GM18868 (cell line): ENCODE data around the gene KCND3.

ENCODE experiments used
- ATAC-seq: cut with Tn5 transposase; IDR thresholded peaks from one replicate; pipeline ENCODE4 v1.9.1; 2021; ENCODE audit warnings: mild to moderate bottlenecking, moderate library complexity; ENCODE audit not compliant: unreplicated experiment

Gene KCND3

DNA sequence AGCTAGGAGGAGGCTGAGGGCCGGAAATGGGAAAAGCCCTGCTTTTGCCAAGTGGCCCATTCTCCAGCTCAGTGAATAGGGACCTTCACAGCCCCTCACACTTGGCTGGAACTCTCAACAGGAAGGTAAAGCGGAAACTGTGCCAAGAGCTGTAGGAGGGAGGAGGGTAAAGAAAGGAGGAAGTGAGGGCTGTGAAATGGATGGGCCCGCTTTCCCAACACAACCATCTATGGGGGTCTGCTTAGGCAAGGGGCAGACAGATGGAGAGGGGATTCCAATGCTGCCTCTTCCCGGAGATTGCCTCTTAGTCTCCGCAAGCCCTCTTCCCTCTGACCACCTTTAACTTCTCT is 255.5 kb downstream of the KCND3 start:
- ATAC-seq, result no peak

DNA sequence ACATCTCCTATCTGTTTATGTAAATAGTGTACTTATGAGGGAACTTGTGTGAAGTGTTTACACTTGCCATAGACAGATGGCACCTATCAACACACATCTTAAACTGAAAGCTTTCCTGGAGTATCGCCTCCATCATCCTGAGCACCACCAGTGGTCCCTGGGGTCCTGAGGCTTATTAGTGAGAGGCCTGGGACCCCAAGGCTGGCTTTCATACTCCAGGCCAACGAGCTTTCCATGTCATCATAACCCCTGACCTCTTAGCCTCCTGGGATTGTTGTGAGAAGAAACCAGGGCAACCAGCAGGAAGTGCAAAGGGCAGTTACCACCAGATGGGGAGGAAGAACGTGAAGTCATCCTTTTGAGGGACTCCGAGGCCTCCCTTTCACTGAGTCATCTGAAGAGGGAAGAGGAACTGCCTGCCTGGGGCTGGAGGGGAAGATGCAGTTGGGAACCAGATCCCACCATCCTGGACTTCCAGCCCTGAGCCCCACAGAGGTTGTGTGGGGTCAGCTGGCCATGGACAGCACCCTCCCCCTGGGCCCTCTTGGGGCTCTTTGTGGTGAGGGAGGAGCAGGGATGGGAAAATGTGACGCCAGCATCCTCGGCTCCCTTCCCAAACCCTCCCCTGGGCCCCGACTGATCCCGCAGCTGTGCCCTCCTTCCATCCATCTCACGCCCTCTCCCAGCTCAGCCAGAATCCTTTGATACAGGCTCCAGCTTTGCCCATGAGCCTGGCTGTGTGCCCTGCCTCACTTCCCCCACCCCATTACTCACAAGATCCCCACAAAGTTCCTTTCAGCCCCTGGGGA is 256.1 kb downstream of the KCND3 start:
- ATAC-seq, result no peak

GRCh38 chr1:111732718-111733117 is 256.8 kb downstream of the KCND3 start:
- no peak for ATAC-seq

GRCh38 chr1:111731956-111732355 is 257.5 kb downstream of the KCND3 start:
- no peak for ATAC-seq

- ATAC-seq, result no peak
Measured at GRCh38 chr1:111730706-111731105, 258.8 kb downstream of the KCND3 start.

DNA sequence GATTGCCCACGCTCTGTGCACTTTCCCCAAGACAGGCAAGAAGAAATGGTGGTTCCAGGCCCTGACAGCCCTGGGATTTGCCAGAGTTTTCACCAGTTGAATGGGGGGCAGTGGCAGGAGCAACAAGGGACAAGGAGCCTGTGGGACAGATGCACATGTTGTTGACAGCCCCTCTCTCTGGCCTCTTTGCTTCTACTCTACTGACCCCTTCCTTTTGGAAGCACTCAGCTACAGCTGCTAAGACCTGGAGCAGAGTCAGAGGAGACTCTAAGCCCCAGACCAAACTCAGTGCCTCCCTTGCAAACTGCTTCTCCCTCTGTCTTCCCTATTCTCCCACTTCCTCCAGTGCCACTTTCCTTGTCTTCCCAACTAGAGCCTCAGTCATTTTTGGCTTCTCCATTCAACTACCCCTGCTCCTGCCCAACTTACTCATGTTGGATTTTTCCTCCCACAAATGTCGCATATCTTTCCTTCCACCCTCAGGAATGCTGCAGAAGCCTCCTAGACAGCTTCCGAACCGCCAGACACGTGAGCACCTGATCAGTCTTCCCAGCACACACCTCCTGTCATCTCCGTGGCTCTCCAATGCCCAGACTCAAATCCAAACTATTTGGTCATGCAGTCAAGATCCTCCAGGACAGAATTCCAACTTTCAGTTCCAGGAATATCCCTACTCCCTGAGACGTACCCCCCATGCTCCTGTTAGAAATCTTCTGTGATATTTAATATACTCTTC is 259.4 kb downstream of the KCND3 start:
- ATAC-seq, result no peak

- ATAC-seq, result no peak
Measured at GRCh38 chr1:111729271-111729921, 260.1 kb downstream of the KCND3 start.

GRCh38 chr1:111727056-111727455 is 262.4 kb downstream of the KCND3 start:
- no peak for ATAC-seq

DNA sequence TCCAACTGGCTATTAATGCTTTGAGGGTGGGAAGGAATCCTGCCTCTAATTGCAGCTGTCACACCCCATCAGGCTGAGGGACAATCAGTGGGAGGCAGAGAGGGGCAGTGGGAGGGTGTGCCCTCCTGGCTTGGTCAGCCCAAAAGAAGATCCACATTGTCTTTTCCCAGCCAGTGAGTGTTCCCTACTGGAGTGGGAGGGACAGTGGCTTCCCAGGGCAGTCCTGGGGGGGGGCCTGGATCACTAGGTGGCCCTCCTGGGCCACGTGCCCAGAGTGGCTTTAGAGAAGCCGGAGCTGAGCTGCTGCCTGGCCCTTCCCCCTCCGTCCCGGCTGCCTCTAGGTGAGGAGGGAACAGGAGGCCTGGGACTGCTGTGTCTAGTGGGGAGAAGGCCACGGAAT is 264.3 kb downstream of the KCND3 start:
- ATAC-seq, result no peak

GRCh38 chr1:111723871-111724270 is 265.6 kb downstream of the KCND3 start:
- no peak for ATAC-seq

DNA sequence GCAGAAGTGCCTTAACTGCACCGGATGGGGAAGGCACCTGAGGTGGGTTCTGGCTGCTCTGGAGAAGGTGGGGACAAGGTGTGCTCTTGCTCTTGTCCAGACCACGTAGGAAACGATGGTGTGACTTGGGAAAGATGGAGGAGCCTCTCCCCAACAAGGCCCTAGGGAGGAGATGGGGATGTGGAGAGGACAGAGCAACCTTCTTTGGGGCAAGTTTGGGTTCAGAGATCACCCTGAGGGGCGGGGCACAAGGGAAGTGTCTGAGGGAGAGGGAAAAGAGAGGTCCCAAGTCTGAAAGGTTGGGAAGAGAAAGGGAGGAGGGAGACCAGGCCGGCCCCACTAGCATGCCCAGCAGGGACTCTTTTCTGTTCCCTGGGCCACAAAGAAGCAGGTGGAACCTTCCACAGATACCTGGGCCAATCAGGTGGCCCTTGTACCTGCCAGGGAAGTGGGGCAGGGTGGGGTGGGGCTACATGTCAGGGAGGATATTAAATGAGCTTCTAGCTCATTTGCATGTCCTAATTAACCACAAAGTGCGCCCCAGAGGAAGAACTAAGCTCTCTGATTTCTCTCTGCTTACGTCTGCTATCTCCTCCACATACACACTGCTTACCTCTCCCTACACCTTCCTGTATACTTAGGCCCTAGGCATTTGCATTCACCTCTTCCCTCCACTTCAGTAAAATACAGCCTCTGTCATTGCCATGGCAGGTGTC is 266.2 kb downstream of the KCND3 start:
- no peak for ATAC-seq

GRCh38 chr1:111720977-111721786 is 268.3 kb downstream of the KCND3 start:
- no peak for ATAC-seq
